Cardiac atrium fibroblast (primary cell): ENCODE results near the gene SCFD2. TPM values are rescaled to one million over a fixed set of nuclear protein-coding genes. Genes with fewer than 3 reads are reported as not detected.

Experiments
- total RNA-seq: library from RNA; depleted of rRNA; stranded (reverse); fragments of >200 nt; gene quantifications from 2 replicates; pipeline ENCODE4 v1.2.3, GENCODE V29; 2015

The SCFD2 gene
- total RNA-seq, result 18.6 and 27.2 TPM in 2 replicates

DNA sequence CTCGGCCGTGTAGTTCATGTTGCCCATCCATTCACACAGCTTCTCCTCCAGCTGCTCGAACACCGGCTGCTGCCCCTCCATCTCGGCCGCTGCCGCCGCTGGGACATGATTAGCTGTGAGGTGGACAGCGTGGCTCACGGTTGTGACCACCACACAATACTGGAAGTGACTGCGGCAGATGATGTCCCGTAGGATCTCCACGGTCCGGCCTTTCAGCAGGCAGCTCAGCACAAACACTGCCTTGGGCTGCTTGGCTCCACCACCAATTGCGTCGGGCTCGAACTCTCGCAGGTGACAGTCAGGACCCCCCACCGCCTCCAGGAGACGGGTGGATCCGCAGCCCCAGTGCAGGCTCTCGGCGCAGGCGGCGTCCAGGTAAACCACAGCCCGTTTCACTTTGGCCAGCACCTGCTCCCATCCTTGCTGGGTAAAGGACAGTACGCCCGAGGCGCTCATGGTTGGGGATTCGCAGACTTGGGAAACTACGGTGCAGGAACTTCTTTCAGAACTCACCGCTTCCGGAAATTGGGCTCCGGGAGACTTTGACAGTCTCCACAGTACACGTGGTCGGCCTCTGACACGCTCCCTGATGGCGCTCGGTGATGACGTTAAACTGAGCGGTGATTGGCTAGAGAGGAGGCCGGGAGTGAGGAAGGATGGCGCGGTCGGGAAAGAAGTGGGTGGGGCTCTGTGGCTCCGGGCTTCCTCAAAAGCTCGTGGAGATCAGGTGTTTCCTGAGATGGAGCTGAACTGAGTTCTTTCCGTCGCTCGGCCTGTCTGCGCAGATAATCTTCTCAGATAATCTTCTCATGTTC is at the start of gene SCFD2:
Gene SCFD2, minus strand, starts transcription at position 576 of the 815 bp plus-strand sequence.

DNA sequence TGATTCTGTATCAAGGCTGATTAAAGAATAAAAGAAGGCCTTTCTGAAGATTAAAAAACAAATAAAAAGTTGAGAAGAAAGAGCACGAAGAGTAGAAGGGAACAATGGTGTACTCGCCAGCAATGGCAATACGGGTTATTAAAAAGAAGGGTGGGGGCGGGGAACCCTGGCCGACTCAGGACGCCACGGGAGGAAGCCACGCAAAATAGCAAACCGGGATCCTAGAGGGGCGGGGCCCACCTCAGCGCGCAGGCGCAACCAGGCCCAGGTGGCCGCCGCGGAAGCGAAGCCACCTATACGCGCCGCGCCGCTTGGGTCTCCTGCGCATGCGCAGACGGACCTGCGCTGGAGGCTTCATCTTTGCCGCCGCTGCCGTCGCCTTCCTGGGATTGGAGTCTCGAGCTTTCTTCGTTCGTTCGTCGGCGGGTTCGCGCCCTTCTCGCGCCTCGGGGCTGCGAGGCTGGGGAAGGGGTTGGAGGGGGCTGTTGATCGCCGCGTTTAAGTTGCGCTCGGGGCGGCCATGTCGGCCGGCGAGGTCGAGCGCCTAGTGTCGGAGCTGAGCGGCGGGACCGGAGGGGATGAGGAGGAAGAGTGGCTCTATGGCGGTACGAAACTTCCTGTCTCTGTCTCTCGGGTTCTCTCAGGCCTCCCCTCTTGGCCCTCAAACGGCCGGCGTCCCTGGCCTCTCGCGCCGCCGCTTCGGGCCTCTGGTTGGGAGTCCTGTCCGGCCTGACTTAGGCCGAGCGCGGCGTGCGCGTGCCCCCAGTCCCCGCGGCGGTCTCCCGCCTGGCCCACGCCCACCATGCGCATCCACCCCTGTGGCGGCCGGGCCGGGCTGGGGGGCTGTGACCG is 11.7 kb upstream of the SCFD2 start, which contains the start of gene FIP1L1:
Gene FIP1L1, plus strand, starts transcription at position 323 of the 852 bp plus-strand sequence. Its CDS starts 198 bp downstream, at position 521.

DNA sequence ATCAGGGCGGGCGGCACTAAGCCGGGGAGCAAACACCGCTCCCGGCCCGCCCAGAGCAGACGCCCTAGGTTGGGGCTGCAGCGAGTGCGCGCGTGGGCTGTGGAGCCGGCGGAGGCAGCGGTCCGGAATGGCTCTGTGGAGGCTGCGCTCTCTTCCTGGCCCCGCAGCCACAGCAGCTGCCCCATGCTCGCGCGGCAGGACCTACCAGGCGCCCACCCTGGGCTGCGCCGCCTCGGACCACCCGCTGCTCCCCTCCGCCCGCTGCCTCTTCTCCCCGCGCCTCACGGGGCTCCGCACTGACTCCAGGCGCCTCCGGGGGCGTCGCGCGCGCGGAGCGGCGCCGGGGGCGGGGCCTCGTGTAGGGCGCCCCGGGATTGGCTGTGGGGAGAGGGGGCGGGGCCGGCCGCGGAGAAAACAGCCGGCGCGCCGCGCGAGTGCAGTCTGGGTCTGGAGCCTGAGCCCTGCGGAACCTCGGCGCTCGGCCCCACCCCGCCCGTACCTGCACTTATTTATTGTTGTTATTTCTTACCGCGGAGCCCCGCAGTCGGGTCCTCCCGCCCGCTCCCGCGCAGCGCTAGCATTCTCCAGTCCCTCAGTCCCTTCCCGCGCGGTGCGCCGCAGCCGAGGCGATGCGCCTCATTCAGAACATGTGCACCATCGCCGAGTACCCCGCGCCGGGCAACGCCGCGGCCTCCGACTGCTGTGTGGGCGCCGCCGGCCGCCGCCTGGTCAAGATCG is 503.8 kb downstream of the SCFD2 start, which contains the start of gene RASL11B:
Gene RASL11B, plus strand, starts transcription at position 439 of the 738 bp plus-strand sequence. Its CDS starts 191 bp downstream, at position 630.

Other genes with a start within 250 kb of the SCFD2 start
- gene FIP1L1, start 11.6 kb upstream of the SCFD2 start, total RNA-seq, result 30.3 and 43.9 TPM in 2 replicates
- 2.9 and 7.6 TPM in 2 replicates for gene LNX1, start 225.4 kb upstream of the SCFD2 start, total RNA-seq